GM19372 (cell line): ENCODE measurements around the gene PIK3C2G.

Experiments used
- ATAC-seq: cut with Tn5 transposase; IDR thresholded peaks from one replicate; pipeline ENCODE4 v1.9.1; 2021; ENCODE audit warnings: mild to moderate bottlenecking, low read depth, moderate library complexity; ENCODE audit not compliant: unreplicated experiment

PIK3C2G gene

DNA sequence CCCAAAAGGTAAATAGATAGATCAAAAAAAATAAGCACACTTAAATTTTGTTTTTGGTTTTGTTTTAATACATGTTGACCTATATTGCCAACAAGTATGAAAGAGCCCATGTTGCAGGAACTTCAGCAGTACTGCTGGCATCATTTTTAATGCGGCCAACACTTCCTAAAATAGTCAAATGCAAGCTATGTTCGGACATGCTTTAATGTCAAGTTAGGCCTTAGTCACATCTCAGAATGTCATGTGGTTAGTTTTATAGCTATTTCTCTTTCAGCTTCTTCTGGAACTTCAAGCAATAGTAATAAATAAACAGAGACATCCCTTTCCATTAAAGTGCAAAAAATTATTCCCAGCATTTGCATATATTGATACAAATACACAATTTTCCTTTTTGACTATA is 153.4 kb downstream of the PIK3C2G start:
- ATAC-seq, result no peak

GRCh38 chr12:18415227-18415626 is 153.9 kb downstream of the PIK3C2G start:
- no peak for ATAC-seq

- ATAC-seq, result no peak
These were observed 155.1 kb downstream of the PIK3C2G start for GRCh38 chr12:18416412-18416811.

GRCh38 chr12:18419311-18419710 is 158.0 kb downstream of the PIK3C2G start:
- ATAC-seq, result no peak

- ATAC-seq, result no peak
These were observed 160.5 kb downstream of the PIK3C2G start for GRCh38 chr12:18421867-18422266.

- no peak for ATAC-seq
These were observed 161.6 kb downstream of the PIK3C2G start for GRCh38 chr12:18422871-18423270.

DNA sequence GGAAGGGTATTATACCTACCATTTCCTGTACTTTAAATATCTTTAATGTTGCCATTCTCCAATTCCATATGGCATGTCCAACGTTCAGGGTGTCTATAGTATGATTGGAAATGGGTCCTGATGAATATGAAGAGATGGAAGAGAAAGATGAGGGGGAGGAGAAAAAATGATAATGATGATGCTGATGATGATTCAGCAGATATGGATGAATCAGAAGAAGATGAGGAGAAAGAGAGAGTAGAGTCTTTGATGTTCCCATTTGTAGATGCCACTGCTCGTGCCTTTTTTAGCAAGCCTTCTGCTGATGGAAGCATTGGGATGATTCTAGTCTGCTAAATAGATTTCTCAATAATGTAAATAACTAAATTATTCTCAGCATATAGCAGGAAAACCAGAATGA is 163.5 kb downstream of the PIK3C2G start:
- no peak for ATAC-seq

DNA sequence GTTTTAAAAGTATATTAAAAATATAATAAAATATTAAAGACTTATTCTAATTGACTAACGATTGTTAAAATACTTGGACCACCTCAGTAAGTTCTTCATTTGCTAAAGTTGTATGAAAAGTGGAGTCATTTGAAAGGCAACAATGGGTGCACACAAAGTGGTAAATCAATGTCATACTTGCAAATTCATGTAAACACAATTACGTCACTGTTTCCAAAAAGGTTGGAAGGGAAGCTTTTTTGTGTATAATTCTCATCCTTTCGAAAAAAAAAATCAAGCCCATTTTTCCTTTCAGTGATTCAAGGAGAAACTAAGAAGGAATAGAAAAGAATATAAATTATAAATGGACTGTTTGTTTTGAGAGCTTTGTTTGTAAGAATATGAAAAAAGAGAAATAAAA is 166.2 kb downstream of the PIK3C2G start:
- no peak for ATAC-seq

GRCh38 chr12:18428416-18428815 is 167.1 kb downstream of the PIK3C2G start:
- no peak for ATAC-seq

DNA sequence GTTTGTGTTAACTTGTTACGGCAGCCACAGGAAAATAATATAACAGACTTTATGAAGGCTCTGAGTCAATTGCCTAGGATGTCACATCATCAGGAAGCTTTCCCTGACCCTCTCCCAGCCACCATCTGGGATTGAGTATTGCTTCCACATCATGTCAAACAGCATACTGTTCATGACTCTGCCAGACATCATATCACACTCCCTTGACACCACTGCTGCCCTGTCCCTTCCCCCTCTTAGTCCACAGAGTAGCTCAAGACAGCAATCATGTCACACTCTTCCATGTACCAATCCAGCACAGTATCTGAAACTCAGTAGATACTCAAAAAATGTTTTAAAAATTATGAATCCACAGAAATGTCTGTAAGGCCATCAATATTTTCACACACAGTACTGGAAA is 168.0 kb downstream of the PIK3C2G start:
- ATAC-seq, result no peak

GRCh38 chr12:18430425-18431048 is 169.2 kb downstream of the PIK3C2G start:
- ATAC-seq, result no peak

DNA sequence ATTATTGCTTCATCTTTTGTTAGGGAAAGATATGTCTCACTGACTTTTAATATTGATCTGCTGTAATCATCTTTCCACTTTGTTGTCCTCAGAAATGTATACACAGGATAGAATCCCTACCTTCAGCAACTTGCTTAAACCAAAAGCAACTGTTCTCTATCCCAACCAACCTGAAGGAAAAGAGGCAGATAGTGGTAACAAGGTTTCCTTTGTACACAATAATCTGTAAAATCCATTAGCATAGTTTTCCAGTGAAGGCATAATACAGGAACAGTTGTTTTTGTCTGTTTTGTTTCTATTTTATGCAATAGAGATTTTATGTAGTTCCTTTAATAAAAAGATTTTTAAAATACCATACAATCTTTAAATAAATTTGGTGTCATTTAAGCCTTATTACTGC is 170.5 kb downstream of the PIK3C2G start:
- ATAC-seq, result no peak

DNA sequence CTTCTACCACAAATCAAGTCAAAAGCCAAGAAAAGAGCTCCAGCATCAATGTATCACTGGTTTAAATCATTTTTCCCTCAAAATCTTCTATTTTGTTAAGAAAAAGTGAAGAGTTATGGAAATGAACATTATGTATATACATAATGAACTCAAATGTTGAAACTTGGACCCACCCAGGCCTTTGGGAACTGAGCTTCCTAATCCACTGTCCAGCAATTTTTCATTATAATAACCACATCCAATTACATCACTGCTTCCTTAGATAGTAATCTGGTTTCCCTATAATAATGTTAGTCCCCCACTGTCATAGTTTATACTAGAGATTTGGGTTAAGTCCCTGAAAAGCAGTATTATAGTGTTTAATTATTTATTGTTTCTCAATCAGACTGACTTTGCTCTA is 170.9 kb downstream of the PIK3C2G start:
- ATAC-seq, result no peak

DNA sequence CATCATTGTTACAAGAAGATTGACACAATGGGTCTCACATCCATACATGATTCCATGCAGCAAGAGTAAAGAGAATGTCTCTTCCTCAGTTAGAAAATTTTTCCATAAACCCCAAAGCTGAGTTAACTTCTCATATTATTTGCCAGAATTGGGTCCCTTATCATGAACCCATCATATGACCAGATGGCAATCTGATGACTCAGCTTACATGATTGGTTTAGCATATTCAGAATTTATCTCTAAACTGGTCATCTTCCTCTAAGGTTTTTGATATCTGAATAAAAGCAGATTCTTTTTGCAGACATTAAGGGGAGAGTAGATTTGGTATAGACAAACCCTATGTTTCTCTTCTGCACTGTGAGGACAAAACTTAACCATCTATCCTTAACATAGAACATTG is 174.9 kb downstream of the PIK3C2G start:
- ATAC-seq, result no peak

DNA sequence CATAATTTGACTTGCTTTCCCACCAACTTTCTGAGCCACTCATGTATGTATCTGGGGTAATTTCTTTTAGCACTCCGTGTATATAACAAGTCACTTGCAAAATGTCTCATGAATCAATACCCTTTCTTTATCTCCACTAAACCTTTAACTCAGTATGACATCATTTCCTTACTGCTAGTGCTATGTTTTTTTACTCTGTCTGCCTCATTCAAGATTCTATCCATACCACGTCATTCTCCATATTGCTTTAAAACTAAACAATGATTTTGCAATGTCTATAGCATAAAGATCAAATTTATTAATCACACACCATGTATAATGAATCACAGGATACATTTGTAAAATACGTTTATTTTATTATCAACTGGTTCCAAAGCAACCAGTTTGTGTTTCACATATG is 178.2 kb downstream of the PIK3C2G start:
- no peak for ATAC-seq

DNA sequence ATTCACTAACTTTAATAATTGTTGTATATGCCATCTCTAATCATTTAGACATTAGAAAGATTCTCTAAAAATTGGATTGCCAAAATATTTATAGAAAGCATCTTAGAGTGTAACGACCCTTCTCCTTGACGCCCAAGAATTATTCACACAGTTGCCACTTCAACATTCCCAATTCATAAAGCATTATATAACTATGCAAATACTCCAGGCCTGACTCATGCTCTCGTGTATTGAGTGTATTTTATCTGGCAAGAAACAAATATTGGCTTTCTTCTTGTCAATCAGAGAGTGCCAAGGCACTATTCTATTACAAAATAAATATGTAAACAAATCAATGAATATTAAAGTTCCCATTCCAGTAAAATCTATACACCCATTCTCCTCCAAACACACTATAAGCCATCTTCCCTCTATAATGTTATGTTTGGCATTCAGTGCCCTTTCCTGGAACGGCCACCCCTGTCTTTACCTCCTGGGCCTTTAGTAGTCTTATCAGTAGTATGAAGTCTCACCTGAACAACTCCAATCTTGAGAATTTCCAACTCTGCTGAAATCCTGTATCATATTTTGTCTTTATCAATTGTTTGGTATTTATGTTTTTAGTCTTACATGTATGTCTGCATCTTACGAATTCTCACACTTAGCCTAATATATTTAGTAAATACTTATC is 182.6 kb downstream of the PIK3C2G start:
- ATAC-seq, result no peak

DNA sequence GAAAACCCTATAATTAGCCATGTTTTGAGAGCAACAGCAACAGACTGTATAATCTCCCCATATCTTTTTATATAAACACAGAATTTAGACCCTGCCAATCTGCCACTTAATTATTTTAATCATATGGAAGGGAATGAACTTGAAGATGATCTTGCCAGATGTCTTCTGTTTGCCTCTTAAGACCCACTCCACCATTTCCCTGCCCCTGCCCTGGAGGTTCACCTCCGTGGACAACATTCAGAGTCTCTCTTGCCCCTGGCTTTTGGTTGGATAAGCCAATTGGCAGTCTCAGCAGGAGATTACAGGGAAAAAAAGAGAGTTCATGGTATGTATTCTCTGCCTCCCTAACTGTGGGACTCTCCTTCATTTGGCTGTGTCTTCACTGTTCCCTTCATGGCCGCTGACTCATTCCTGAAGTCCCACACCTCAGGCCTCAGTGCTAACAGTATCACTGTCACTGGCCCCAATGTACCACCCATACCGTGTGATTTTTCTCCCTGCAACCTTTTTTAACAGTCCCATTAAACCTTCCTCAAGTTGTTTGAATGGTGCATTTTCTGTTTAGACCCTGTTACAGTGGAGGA is 184.8 kb downstream of the PIK3C2G start:
- ATAC-seq, result no peak

GRCh38 chr12:18454330-18454729 is 193.0 kb downstream of the PIK3C2G start:
- ATAC-seq, result no peak

- ATAC-seq, result no peak
These were observed 195.0 kb downstream of the PIK3C2G start for GRCh38 chr12:18456344-18456743.

DNA sequence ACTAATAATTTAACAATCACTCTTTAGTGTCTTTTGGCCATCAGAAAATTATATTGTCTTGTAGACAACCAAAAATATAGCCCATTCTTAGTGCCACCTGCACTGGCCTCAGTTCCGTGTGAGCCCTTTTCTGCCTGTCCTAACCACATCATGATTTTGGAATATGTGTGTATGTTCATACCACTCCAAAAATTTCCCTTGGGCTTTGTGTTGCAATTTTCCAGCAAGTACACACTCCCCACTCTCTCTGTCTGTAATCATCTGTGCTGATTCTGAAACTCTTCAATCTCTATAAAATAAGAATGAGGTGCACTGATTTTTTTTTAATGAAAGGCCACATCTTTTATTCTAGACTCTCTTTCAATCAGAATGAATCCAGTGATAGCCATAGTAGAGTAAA is 196.0 kb downstream of the PIK3C2G start:
- ATAC-seq, result no peak

GRCh38 chr12:18461758-18462157 is 200.4 kb downstream of the PIK3C2G start:
- ATAC-seq, result no peak

DNA sequence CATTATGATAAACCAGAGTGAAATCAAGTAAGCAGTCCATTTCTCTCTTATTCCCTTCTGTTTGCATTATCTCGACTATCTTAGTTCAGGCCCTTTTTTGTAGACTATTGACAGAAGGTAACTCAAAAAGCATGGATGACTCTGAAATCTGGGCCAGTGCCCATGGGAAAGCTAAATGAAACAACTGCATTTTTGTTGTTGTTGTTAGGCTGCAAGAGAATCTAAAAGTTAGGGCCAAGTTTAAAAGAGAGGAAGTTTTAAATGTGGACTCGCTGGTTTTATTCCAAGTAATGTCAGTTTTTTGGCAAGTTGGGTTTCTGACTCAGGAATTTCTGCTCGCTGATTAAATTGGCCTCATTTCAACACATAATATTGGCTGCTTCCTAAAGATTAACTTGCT is 201.1 kb downstream of the PIK3C2G start:
- ATAC-seq, result no peak
